Natural killer cell (primary cell): Measurements from ENCODE around the gene ABCD1. TPM values are rescaled to one million over a fixed set of nuclear protein-coding genes. Genes with fewer than 3 reads are reported as not detected.

Experiments
- ATAC-seq, 3 donors: fragments of 150-1000 bp in 2 of 3; fragments of 200-7000 bp in 1 of 3; cut with Tn5 transposase; 1 replicate in 1 of 3; 2 replicates in 2 of 3; pipeline ENCODE4 v1.10.0; 2021; ENCODE audit warnings: mild to moderate bottlenecking in 2 of 3, moderate library complexity in 2 of 3
- DNase-seq, 2 donors: peaks; one replicate each; pipeline versions ENCODE4 v3.0.0 to v3.0.0-alpha.2; 2013 to 2021; ENCODE audit warnings: mixed read lengths in 1 of 2
- H3K27ac ChIP-seq: one replicate; pipeline ENCODE4 v1.5.1; 2013; ENCODE audit warnings: mild to moderate bottlenecking, low read length
- H3K27me3 ChIP-seq: one replicate; pipeline ENCODE4 v1.6.1; 2013; ENCODE audit warnings: low read length; ENCODE audit not compliant: control insufficient read depth, insufficient read depth
- H3K36me3 ChIP-seq: one replicate; pipeline ENCODE4 v1.6.1; 2013; ENCODE audit warnings: low read length; ENCODE audit not compliant: control insufficient read depth, insufficient read depth
- H3K4me1 ChIP-seq: one replicate; pipeline ENCODE4 v1.6.1; 2013; ENCODE audit warnings: low read length; ENCODE audit not compliant: control insufficient read depth, insufficient read depth
- H3K4me3 ChIP-seq: one replicate; pipeline ENCODE4 v1.5.1; 2013; ENCODE audit warnings: low read length
- H3K9me3 ChIP-seq: one replicate; pipeline ENCODE4 v1.6.1; 2013; ENCODE audit warnings: low read length; ENCODE audit not compliant: control insufficient read depth, insufficient read depth
- H3K27ac Mint-ChIP-seq, 2 donors: one replicate each; pipeline ENCODE4 v1.8.0; 2022; ENCODE audit warnings: mild to moderate bottlenecking in 2 of 2, mixed read lengths in 2 of 2, moderate library complexity in 1 of 2
- H3K27me3 Mint-ChIP-seq, 2 donors: one replicate each; pipeline ENCODE4 v1.8.0; 2022; ENCODE audit warnings: low read depth in 2 of 2, mixed read lengths in 2 of 2
- H3K36me3 Mint-ChIP-seq: one replicate; pipeline ENCODE4 v1.8.0; 2022; ENCODE audit warnings: mixed read lengths
- H3K4me1 Mint-ChIP-seq, 2 donors: one replicate each; pipeline ENCODE4 v1.8.0; 2022; ENCODE audit warnings: mixed read lengths in 2 of 2
- H3K4me3 Mint-ChIP-seq: one replicate; pipeline ENCODE4 v1.8.0; 2022; ENCODE audit warnings: mild to moderate bottlenecking, moderate library complexity, mixed read lengths
- H3K9me3 Mint-ChIP-seq, 2 donors: one replicate each; pipeline ENCODE4 v1.8.0; 2022; ENCODE audit warnings: mixed read lengths in 2 of 2
- CTCF ChIP-seq: fragments of 200-600 bp; IDR thresholded peaks from one replicate; pipeline ENCODE4 v1.8.0; 2022; ENCODE audit warnings: antibody characterized with exemption
- WGBS: methylation state at CpG from one replicate; pipeline ENCODE4 v1.1.7; 2013; ENCODE audit warnings: missing lambda C conversion rate; ENCODE audit not compliant: insufficient coverage; 5-methylcytosine and 5-hydroxymethylcytosine counted together
- intact Hi-C: fragments of 100-400 bp; cut with micrococcal nuclease; formaldehyde crosslinking; loops from one replicate; pipeline ENCODE4 v1.14.2; 2022
- total RNA-seq, 4 donors: library from RNA; stranded (reverse); fragments of 120-200 nt in 1 of 4; gene quantifications; one replicate each; pipeline versions ENCODE4 v1.2.3 to v1.2.4, GENCODE V29; 2013 to 2022

The ABCD1 gene
- total RNA-seq, 3 donors from 2014 or later (not counting 1 experiment from before 2014, with no cell fraction given), result 12.2 to 13.9 (median 13.8) TPM

- H3K36me3 ChIP-seq, result peaks cover 8% of the 10 kb centered on the region
- Mint-ChIP-seq H3K4me1 (peaks cover 10 to 11% of the 10 kb centered on the region in 2 donors), H3K36me3 (no peaks in the 10 kb centered on the region), H3K9me3 (no peaks in the 10 kb centered on the region), H3K27ac (no peak overlapping the region), H3K4me3 (no peak overlapping the region), H3K27me3 (no peaks in the 10 kb centered on the region)
- DNase-seq (no peak), ATAC-seq (no peak)
- H3K27me3 ChIP-seq, result no peaks in the 10 kb centered on the region
- WGBS, result 95% methylated on average over 24 of the region's 27 CpGs
- peaks cover 12% of the 10 kb centered on the region for H3K4me1 ChIP-seq
- intact Hi-C loops, result no loop called here
- no peaks in the 10 kb centered on the region for H3K9me3 ChIP-seq
- TF ChIP-seq CTCF, result no peak
- no peak overlapping the region for H3K4me3 ChIP-seq
- H3K27ac ChIP-seq, result no peak overlapping the region
These were observed 13.5 kb downstream of the ABCD1 start for GRCh38 chrX:153738056-153738605.

- Mint-ChIP-seq H3K9me3 (no peaks in the 10 kb centered on the region), H3K4me3 (no peak overlapping the region), H3K27me3 (peaks cover 0 to 4% of the 10 kb centered on the region in 2 donors), H3K4me1 (peaks cover 8 to 15% of the 10 kb centered on the region in 2 donors), H3K27ac (no peak overlapping the region), H3K36me3 (no peaks in the 10 kb centered on the region)
- H3K4me3 ChIP-seq, result no peak overlapping the region
- peak in 1 of 2 donors; percentile 51 for DNase-seq
- WGBS, result 73% methylated on average over 29 of the region's 29 CpGs
- H3K4me1 ChIP-seq, result peaks cover 17% of the 10 kb centered on the region
- ATAC-seq, result no peak
- H3K36me3 ChIP-seq, result peaks cover 8% of the 10 kb centered on the region
- intact Hi-C loops, result no loop called here
- no peak overlapping the region for H3K27ac ChIP-seq
- TF ChIP-seq CTCF, result no peak
- no peaks in the 10 kb centered on the region for H3K27me3 ChIP-seq
- H3K9me3 ChIP-seq, result no peaks in the 10 kb centered on the region
These were observed 15.3 kb downstream of the ABCD1 start for GRCh38 chrX:153739754-153740486.

- Mint-ChIP-seq H3K27ac (no peak overlapping the region), H3K4me1 (peaks cover 0 to 7% of the 10 kb centered on the region in 2 donors), H3K4me3 (no peak overlapping the region), H3K36me3 (no peaks in the 10 kb centered on the region), H3K27me3 (peaks cover 0 to 4% of the 10 kb centered on the region in 2 donors), H3K9me3 (no peaks in the 10 kb centered on the region)
- ATAC-seq, result no peak
- H3K9me3 ChIP-seq, result no peaks in the 10 kb centered on the region
- no peak overlapping the region for H3K27ac ChIP-seq
- no peak overlapping the region for H3K4me3 ChIP-seq
- no peak for TF ChIP-seq CTCF
- intact Hi-C loops, result no loop called here
- WGBS, result 83% methylated on average over 12 of the region's 16 CpGs
- peaks cover 8% of the 10 kb centered on the region for H3K36me3 ChIP-seq
- no peak for DNase-seq
- H3K4me1 ChIP-seq, result peaks cover 15% of the 10 kb centered on the region
- no peaks in the 10 kb centered on the region for H3K27me3 ChIP-seq
These were observed 16.1 kb downstream of the ABCD1 start for GRCh38 chrX:153740631-153741222.
